Endodermal cell (in vitro differentiated cells): ENCODE measurements around the gene PIN1. TPM values are rescaled to one million over a fixed set of nuclear protein-coding genes. Genes with fewer than 3 reads are reported as not detected.
"Not testable (repeated sequence)": the region's sequence is repeated elsewhere in the genome, so short reads cannot be mapped to it uniquely, and the experiment has no call there.

Experiments used
- DNase-seq: peaks from one replicate; pipeline ENCODE4 v3.0.0-alpha.2; 2017
- H3K27ac ChIP-seq: 2 replicates; pipeline ENCODE4 v1.5.1; 2013; ENCODE audit warnings: mild to moderate bottlenecking, low read depth, low read length, moderate library complexity
- H3K27me3 ChIP-seq: 2 replicates; pipeline ENCODE4 v1.6.1; 2013; ENCODE audit warnings: mild to moderate bottlenecking, low read length, moderate library complexity; ENCODE audit not compliant: insufficient read depth, control insufficient read depth, poor library complexity, severe bottlenecking
- H3K36me3 ChIP-seq: 2 replicates; pipeline ENCODE4 v1.7.0; 2013; ENCODE audit warnings: mild to moderate bottlenecking, low read length, moderate library complexity; ENCODE audit not compliant: control insufficient read depth, insufficient read depth
- H3K4me1 ChIP-seq: one replicate; pipeline ENCODE4 v1.7.0; 2013; ENCODE audit warnings: low read length; ENCODE audit not compliant: control insufficient read depth, insufficient read depth
- H3K4me3 ChIP-seq: 2 replicates; pipeline ENCODE4 v1.5.1; 2013; ENCODE audit warnings: mild to moderate bottlenecking, low read length, moderate library complexity
- H3K9ac ChIP-seq: 2 replicates; pipeline ENCODE4 v1.6.1; 2013; ENCODE audit warnings: mild to moderate bottlenecking, low read length, moderate library complexity; ENCODE audit not compliant: poor library complexity, severe bottlenecking; ENCODE audit errors: extremely low read depth
- H3K9me3 ChIP-seq: 2 replicates; pipeline ENCODE4 v1.6.1; 2013; ENCODE audit warnings: mild to moderate bottlenecking, low read length, moderate library complexity; ENCODE audit not compliant: control insufficient read depth
- H3K27ac Mint-ChIP-seq: 2 replicates; pipeline ENCODE4 v1.8.0; 2020; ENCODE audit warnings: mixed read lengths
- H3K27me3 Mint-ChIP-seq: 2 replicates; pipeline ENCODE4 v1.8.0; 2021; ENCODE audit warnings: mild to moderate bottlenecking, mixed read lengths; ENCODE audit not compliant: insufficient read depth
- H3K36me3 Mint-ChIP-seq: 2 replicates; pipeline ENCODE4 v1.8.0; 2020; ENCODE audit warnings: low read depth, mixed read lengths
- H3K4me1 Mint-ChIP-seq: 2 replicates; pipeline ENCODE4 v1.8.0; 2020; ENCODE audit warnings: mixed read lengths
- H3K4me3 Mint-ChIP-seq: 2 replicates; pipeline ENCODE4 v1.8.0; 2020; ENCODE audit warnings: mild to moderate bottlenecking, moderate library complexity, mixed read lengths
- H3K9me3 Mint-ChIP-seq: 2 replicates; pipeline ENCODE4 v1.8.0; 2020; ENCODE audit warnings: mild to moderate bottlenecking, mixed read lengths
- WGBS, 2 experiments: methylation state at CpG; one replicate each; pipeline versions ENCODE4 v1.1.5 to v1.1.7; 2013; ENCODE audit warnings: missing lambda C conversion rate in 2 of 2, mixed read lengths in 1 of 2; ENCODE audit not compliant: insufficient coverage in 1 of 2, insufficient read length in 1 of 2; 5-methylcytosine and 5-hydroxymethylcytosine counted together
- total RNA-seq, 2 donors: library from RNA; stranded (reverse); fragmentation: NEBNext Ultra II Directional in 1 of 2; extraction: Animal tissue kit (Norgen Biotek cat#: 25700) in 1 of 2; gene quantifications; 2 replicates in 1 of 2; 3 replicates in 1 of 2; pipeline ENCODE4 v1.2.1, GENCODE V29; 2021
- TF ChIP-seq, protein P1 (sequence below): fragments of 200-600 bp; sonication (generic); conservative IDR thresholded peaks from 2 replicates; pipeline ENCODE4 v1.5.0; 2021; ENCODE audit warnings: antibody characterized with exemption, mild to moderate bottlenecking

The PIN1 gene
- total RNA-seq, 2 donors from 2014 or later = 92.4 to 101 TPM

DNA sequence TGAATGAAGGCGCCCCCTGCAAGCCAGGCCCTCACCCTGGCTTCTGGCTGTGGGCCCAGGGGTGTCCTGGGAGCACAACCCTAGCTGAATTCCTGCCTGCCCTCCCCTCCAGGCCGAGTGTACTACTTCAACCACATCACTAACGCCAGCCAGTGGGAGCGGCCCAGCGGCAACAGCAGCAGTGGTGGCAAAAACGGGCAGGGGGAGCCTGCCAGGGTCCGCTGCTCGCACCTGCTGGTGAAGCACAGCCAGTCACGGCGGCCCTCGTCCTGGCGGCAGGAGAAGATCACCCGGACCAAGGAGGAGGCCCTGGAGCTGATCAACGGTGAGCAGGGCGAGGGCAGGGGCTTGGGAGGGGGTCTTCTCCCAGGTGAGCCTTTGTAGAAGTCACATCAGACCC, 3.2 kb downstream of the PIN1 start:
- Histone ChIP-seq H3K27me3 (no peaks in the 10 kb centered on the region), H3K9me3 (no peaks in the 10 kb centered on the region), H3K4me3 (no peak overlapping the region), H3K4me1 (peaks cover 5% of the 10 kb centered on the region), H3K36me3 (peaks cover 42% of the 10 kb centered on the region), H3K9ac (no peak overlapping the region), H3K27ac (no peak overlapping the region)
- DNase-seq = no peak
- H3K4me1 Mint-ChIP-seq = peaks cover 4% of the 10 kb centered on the region
- no peak overlapping the region for H3K4me3 Mint-ChIP-seq
- TF ChIP-seq, protein P1, sequence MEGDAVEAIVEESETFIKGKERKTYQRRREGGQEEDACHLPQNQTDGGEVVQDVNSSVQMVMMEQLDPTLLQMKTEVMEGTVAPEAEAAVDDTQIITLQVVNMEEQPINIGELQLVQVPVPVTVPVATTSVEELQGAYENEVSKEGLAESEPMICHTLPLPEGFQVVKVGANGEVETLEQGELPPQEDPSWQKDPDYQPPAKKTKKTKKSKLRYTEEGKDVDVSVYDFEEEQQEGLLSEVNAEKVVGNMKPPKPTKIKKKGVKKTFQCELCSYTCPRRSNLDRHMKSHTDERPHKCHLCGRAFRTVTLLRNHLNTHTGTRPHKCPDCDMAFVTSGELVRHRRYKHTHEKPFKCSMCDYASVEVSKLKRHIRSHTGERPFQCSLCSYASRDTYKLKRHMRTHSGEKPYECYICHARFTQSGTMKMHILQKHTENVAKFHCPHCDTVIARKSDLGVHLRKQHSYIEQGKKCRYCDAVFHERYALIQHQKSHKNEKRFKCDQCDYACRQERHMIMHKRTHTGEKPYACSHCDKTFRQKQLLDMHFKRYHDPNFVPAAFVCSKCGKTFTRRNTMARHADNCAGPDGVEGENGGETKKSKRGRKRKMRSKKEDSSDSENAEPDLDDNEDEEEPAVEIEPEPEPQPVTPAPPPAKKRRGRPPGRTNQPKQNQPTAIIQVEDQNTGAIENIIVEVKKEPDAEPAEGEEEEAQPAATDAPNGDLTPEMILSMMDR = no peak
- H3K9me3 Mint-ChIP-seq = no peaks in the 10 kb centered on the region
- H3K27me3 Mint-ChIP-seq = no peaks in the 10 kb centered on the region
- 96 to 97% methylated on average over 9 to 15 of the region's 15 CpGs for WGBS, 2 experiments
- peaks cover 41% of the 10 kb centered on the region for H3K36me3 Mint-ChIP-seq
- H3K27ac Mint-ChIP-seq = no peak overlapping the region

DNA sequence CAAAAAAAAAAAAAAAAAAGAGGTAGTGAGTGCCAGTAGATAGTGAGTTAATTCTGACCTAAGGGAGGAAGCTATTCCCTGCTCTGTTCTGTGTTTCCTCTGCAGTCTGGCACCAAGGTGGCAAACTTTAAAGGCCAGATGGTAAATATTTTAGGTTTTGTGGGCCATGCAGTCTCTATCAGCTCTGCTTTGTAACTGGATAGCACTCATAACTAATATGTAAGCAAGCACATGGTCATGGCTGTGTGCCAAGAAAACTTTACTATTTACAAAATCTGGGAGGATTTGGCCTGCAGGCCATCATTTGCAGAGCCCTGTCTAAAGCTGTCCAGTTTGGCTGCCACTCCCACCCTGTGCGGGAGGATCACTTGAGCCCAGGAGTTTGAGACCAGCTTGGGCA, 4.3 kb downstream of the PIN1 start:
- Histone ChIP-seq H3K4me3 (no peak overlapping the region), H3K27me3 (no peaks in the 10 kb centered on the region), H3K9me3 (no peaks in the 10 kb centered on the region), H3K36me3 (peaks cover 52% of the 10 kb centered on the region), H3K4me1 (peaks cover 5% of the 10 kb centered on the region), H3K27ac (no peak overlapping the region), H3K9ac (no peak overlapping the region)
- Mint-ChIP-seq H3K4me3 (no peak overlapping the region), H3K9me3 (no peaks in the 10 kb centered on the region), H3K27me3 (no peaks in the 10 kb centered on the region), H3K4me1 (peaks cover 4% of the 10 kb centered on the region), H3K36me3 (peaks cover 48% of the 10 kb centered on the region), H3K27ac (no peak overlapping the region)
- TF ChIP-seq, protein P1 = no peak
- DNase-seq = no peak
- 90 to 97% methylated on average over 1 of the region's 1 CpG for WGBS, 2 experiments

DNA sequence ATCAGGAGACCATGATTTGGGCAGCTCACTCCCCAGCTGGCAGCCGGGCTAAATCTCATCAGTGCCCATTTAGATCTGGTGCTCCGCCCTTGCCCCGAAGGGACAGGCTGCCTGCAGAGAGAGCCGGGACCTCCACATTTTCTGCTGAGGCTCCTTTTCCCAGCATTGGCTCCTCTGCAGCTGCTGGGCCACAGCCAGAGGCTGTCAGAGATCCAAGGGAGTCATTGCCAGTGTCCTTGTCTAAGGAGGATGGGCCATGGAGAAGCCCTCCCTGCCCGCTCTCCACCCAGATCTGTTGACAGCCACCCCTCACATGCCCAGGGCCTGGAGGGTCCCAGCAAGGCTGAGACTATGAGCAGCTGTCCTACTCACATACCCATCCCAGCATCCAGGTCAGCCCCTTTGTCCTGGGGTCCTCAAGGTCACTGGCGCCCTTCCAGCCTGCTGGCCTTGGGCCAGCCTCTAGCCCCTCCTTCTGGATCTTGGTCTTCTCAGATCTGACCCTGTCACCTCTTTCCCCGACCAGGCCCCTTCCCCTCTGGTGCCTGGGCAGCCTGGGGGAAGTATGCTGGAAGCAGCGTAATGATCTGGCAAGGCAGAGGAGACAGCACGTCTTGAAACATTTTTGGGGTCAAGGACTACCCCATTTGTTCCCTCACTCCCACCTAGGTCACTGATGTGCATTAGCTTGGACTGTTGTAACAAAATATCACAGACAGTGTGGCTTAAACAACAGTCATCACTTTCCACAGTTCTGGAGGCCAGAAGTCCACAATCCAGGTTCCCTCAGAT, 7.9 kb downstream of the PIN1 start:
- WGBS, 2 experiments = 94 to 96% methylated on average over 8 to 9 of the region's 9 CpGs
- Histone ChIP-seq H3K27ac (no peak overlapping the region), H3K9ac (no peak overlapping the region), H3K36me3 (peaks cover 58% of the 10 kb centered on the region), H3K27me3 (no peaks in the 10 kb centered on the region), H3K9me3 (no peaks in the 10 kb centered on the region), H3K4me3 (no peak overlapping the region), H3K4me1 (no peaks in the 10 kb centered on the region)
- no peaks in the 10 kb centered on the region for H3K9me3 Mint-ChIP-seq
- H3K27me3 Mint-ChIP-seq = no peaks in the 10 kb centered on the region
- no peak overlapping the region for H3K4me3 Mint-ChIP-seq
- TF ChIP-seq, protein P1 = no peak
- no peak overlapping the region for H3K27ac Mint-ChIP-seq
- no peaks in the 10 kb centered on the region for H3K4me1 Mint-ChIP-seq
- no peak for DNase-seq
- peaks cover 62% of the 10 kb centered on the region for H3K36me3 Mint-ChIP-seq

DNA sequence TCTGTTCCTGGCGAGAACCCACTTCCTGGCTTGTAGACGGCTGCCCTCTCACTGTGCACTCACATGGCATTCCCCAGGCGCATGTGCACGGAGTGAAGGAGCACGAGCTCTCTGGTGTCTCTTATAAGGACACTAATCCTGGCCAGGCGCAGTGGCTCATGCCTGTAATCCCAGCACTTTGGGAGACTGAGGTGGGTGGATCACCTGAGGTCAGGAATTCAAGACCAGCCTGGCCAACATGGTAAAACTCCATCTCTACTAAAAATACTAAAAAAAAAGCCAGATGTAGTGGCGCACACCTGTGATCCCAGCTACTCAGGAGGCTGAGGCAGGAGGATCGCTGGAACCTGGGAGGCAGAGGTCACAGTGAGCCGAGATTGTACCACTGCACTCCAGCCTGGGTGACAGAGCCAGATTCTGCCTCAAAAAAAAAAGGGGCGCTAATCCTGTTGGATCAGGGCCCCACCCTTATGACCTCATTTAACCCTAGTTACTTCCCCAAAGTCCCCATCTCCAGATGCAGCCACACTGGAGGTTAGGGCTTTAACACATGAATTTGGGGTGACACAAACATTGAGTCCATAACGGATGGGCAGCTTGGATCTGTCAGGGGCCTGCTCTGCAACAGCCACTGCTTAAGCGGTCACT, 8.6 kb downstream of the PIN1 start:
- not testable (repeated sequence) for H3K27me3 Mint-ChIP-seq

More for the DNA sequence above, 8.6 kb downstream of the PIN1 start:
- H3K4me1 Mint-ChIP-seq, H3K27ac Mint-ChIP-seq, H3K4me3 ChIP-seq, DNase-seq, H3K27ac ChIP-seq, H3K27me3 ChIP-seq, H3K9ac ChIP-seq, H3K9me3 ChIP-seq, H3K9me3 Mint-ChIP-seq, H3K4me3 Mint-ChIP-seq, H3K4me1 ChIP-seq: not testable (repeated sequence)
- H3K36me3 ChIP-seq = peaks cover 61% of the 10 kb centered on the region
- 91 to 93% methylated on average over 9 to 12 of the region's 12 CpGs for WGBS, 2 experiments
- H3K36me3 Mint-ChIP-seq = peaks cover 60% of the 10 kb centered on the region
